Limb (tissue), 2 donors: Measurements from ENCODE around the gene RPUSD1.

ENCODE experiments used
- DNase-seq, 2 donors: peaks; one replicate each; pipeline ENCODE4 v3.0.0-alpha.2; 2016; ENCODE audit errors: extremely low spot score in 2 of 2

The RPUSD1 gene

GRCh38 chr16:799948-800833 is 12.0 kb upstream of the RPUSD1 start, which contains the start of gene GNG13:
GNG13 (minus strand) TSS chr16:800734; CDS start chr16:799077, 1,657 bp downstream.
- DNase-seq = no peak

GRCh38 chr16:799111-799947 is 11.1 kb upstream of the RPUSD1 start:
- no peak for DNase-seq

- no peak for DNase-seq
Observed at GRCh38 chr16:798666-799065, 10.5 kb upstream of the RPUSD1 start.

- no peak for DNase-seq
Observed at GRCh38 chr16:797686-798085, 9.5 kb upstream of the RPUSD1 start.

GRCh38 chr16:797120-797420 is 8.9 kb upstream of the RPUSD1 start:
- DNase-seq = no peak

- no peak for DNase-seq
Observed at GRCh38 chr16:796296-797119, 8.3 kb upstream of the RPUSD1 start.

- no peak for DNase-seq
Observed at GRCh38 chr16:795580-796229, 7.5 kb upstream of the RPUSD1 start.

- DNase-seq = no peak
Observed at GRCh38 chr16:794853-795466, 6.8 kb upstream of the RPUSD1 start.

GRCh38 chr16:794091-794822 is 6.1 kb upstream of the RPUSD1 start:
- no peak for DNase-seq

- no peak for DNase-seq
Observed at GRCh38 chr16:793414-793813, 5.2 kb upstream of the RPUSD1 start.

GRCh38 chr16:792221-792995 is 4.2 kb upstream of the RPUSD1 start:
- no peak for DNase-seq

- DNase-seq = no peak
Observed at GRCh38 chr16:791131-791530, 3.0 kb upstream of the RPUSD1 start.

- DNase-seq = no peak
Observed at GRCh38 chr16:790086-790485, 1.9 kb upstream of the RPUSD1 start.

GRCh38 chr16:789191-789850 is 1.1 kb upstream of the RPUSD1 start:
- DNase-seq = no peak

GRCh38 chr16:788399-789126 is 382 bp upstream of the RPUSD1 start, which contains the start of gene CHTF18:
CHTF18 (plus strand) TSS chr16:788620; CDS start chr16:788685, 65 bp downstream.
- DNase-seq = peak; percentile 94 to 98

GRCh38 chr16:787321-787966 is 737 bp downstream of the RPUSD1 start:
- DNase-seq = no peak
